Adipose tissue (tissue), 3 donors: Measurements from ENCODE around the gene MRPL4. TPM values are rescaled to one million over a fixed set of nuclear protein-coding genes. Genes with fewer than 3 reads are reported as not detected.
"Not testable (repeated sequence)": the region's sequence is repeated elsewhere in the genome, so short reads cannot be mapped to it uniquely, and the experiment has no call there.

Experiments
- H3K27ac ChIP-seq: one replicate; pipeline ENCODE4 v1.5.1; 2013; ENCODE audit warnings: low read depth, low read length
- WGBS, 3 donors: extraction: QIAGEN DNeasy Blood & Tissue Kit; methylation state at CpG; one replicate each; pipeline ENCODE4 v1.1.7; 2013; 5-methylcytosine and 5-hydroxymethylcytosine counted together
- polyA plus RNA-seq, 3 donors: library from polyadenylated mRNA; stranded (reverse); fragments of 200-250 nt; gene quantifications; one replicate each; pipeline ENCODE4 v1.2.3, GENCODE V29; 2013
- donor health status: healthy with polysubstance abuse.
- donor health status: Bipolar disorder and iron deficiency.
- donor health status: healthy.

MRPL4 gene
- polyA plus RNA-seq, 3 donors, result 33.4 to 85.7 (median 40.5) TPM

GRCh38 chr19:10227026-10227971, 24.7 kb upstream of the MRPL4 start:
- H3K27ac ChIP-seq, result peak overlapping the region; percentile 19
- WGBS, 3 donors, result 60 to 73% (median 68%) methylated on average over 28 of the region's 28 CpGs

- WGBS, 3 donors, result 61 to 94% (median 71%) methylated on average over 5 of the region's 5 CpGs
- no peak overlapping the region for H3K27ac ChIP-seq
Measured at GRCh38 chr19:10228393-10228792, 23.6 kb upstream of the MRPL4 start.

GRCh38 chr19:10228920-10229319, 23.1 kb upstream of the MRPL4 start:
- 27 to 65% (median 42%) methylated on average over 1 to 2 of the region's 2 CpGs for WGBS, 3 donors
- H3K27ac ChIP-seq, result no peak overlapping the region

- 1% methylated on average over 69 to 70 of the region's 70 CpGs for WGBS, 3 donors
- no peak overlapping the region for H3K27ac ChIP-seq
Measured at GRCh38 chr19:10230173-10230860, 21.7 kb upstream of the MRPL4 start.

GRCh38 chr19:10230861-10231611, 21.0 kb upstream of the MRPL4 start, which contains the start of gene S1PR2:
TSS of gene S1PR2 (minus strand) at chr19:10231331. CDS start at chr19:10224905, 6,426 bp downstream.
- 0 to 1% (median 1%) methylated on average over 21 to 73 of the region's 73 CpGs for WGBS, 3 donors
- no peak within 1 kb of the TSS for H3K27ac ChIP-seq

- no peak overlapping the region for H3K27ac ChIP-seq
- 69 to 76% (median 76%) methylated on average over 8 of the region's 8 CpGs for WGBS, 3 donors
Measured at GRCh38 chr19:10231612-10232228, 20.3 kb upstream of the MRPL4 start.

GRCh38 chr19:10233946-10234345, 18.1 kb upstream of the MRPL4 start:
- no peak overlapping the region for H3K27ac ChIP-seq
- 60 to 78% (median 75%) methylated on average over 4 of the region's 4 CpGs for WGBS, 3 donors

- no peak overlapping the region for H3K27ac ChIP-seq
- 70 to 88% (median 72%) methylated on average over 4 of the region's 4 CpGs for WGBS, 3 donors
Measured at GRCh38 chr19:10235003-10235402, 17.0 kb upstream of the MRPL4 start.

GRCh38 chr19:10235409-10235808, 16.6 kb upstream of the MRPL4 start:
- 93 to 94% (median 93%) methylated on average over 7 of the region's 7 CpGs for WGBS, 3 donors
- not testable (repeated sequence) for H3K27ac ChIP-seq

- H3K27ac ChIP-seq, result no peak overlapping the region
- 82 to 89% (median 83%) methylated on average over 5 to 6 of the region's 6 CpGs for WGBS, 3 donors
Measured at GRCh38 chr19:10237702-10238101, 14.3 kb upstream of the MRPL4 start.

- WGBS, 3 donors, result 43 to 55% (median 49%) methylated on average over 12 of the region's 12 CpGs
- H3K27ac ChIP-seq, result no peak overlapping the region
Measured at GRCh38 chr19:10238172-10238783, 13.7 kb upstream of the MRPL4 start.

GRCh38 chr19:10241826-10242449, 10.1 kb upstream of the MRPL4 start:
- H3K27ac ChIP-seq, result not testable (repeated sequence)
- WGBS, 3 donors, result 92 to 97% (median 96%) methylated on average over 11 of the region's 11 CpGs

GRCh38 chr19:10243606-10244005, 8.4 kb upstream of the MRPL4 start:
- 93 to 96% (median 94%) methylated on average over 7 of the region's 7 CpGs for WGBS, 3 donors
- no peak overlapping the region for H3K27ac ChIP-seq

- 72 to 85% (median 82%) methylated on average over 9 of the region's 9 CpGs for WGBS, 3 donors
- no peak overlapping the region for H3K27ac ChIP-seq
Measured at GRCh38 chr19:10245189-10245939, 6.7 kb upstream of the MRPL4 start.

GRCh38 chr19:10246511-10246910, 5.5 kb upstream of the MRPL4 start:
- H3K27ac ChIP-seq, result no peak overlapping the region
- 80 to 87% (median 86%) methylated on average over 6 of the region's 6 CpGs for whole genome bisulfite sequencing, 3 donors

GRCh38 chr19:10252707-10253106, 693 bp downstream of the MRPL4 start:
- no peak overlapping the region for H3K27ac ChIP-seq
- 18 to 32% (median 29%) methylated on average over 8 of the region's 8 CpGs for WGBS, 3 donors

- 90 to 98% (median 94%) methylated on average over 3 of the region's 3 CpGs for WGBS, 3 donors
- H3K27ac ChIP-seq, result no peak overlapping the region
Measured at GRCh38 chr19:10254244-10254643, 2.2 kb downstream of the MRPL4 start.
